ENCODE results near the gene NFE2.
A peak's percentile ranks its signal among the peaks of the same experiment; 100 is the strongest.

NFE2 gene

GRCh38 chr12:54340846-54341245 is 40.0 kb upstream of the NFE2 start:
- TF ChIP-seq, protein P1, sequence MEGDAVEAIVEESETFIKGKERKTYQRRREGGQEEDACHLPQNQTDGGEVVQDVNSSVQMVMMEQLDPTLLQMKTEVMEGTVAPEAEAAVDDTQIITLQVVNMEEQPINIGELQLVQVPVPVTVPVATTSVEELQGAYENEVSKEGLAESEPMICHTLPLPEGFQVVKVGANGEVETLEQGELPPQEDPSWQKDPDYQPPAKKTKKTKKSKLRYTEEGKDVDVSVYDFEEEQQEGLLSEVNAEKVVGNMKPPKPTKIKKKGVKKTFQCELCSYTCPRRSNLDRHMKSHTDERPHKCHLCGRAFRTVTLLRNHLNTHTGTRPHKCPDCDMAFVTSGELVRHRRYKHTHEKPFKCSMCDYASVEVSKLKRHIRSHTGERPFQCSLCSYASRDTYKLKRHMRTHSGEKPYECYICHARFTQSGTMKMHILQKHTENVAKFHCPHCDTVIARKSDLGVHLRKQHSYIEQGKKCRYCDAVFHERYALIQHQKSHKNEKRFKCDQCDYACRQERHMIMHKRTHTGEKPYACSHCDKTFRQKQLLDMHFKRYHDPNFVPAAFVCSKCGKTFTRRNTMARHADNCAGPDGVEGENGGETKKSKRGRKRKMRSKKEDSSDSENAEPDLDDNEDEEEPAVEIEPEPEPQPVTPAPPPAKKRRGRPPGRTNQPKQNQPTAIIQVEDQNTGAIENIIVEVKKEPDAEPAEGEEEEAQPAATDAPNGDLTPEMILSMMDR (IDR thresholded peaks at IDR 0.05), result no peak
- no peak overlapping the region for H3K27ac ChIP-seq
- H3K4me3 ChIP-seq (ENCODE audit: low read depth, low read length), result no peak overlapping the region
- no peaks in the 10 kb centered on the region for H3K79me2 ChIP-seq
- no peak overlapping the region for H2AFZ ChIP-seq
- no peaks in the 10 kb centered on the region for H3K36me3 ChIP-seq (ENCODE audit: control insufficient read depth, insufficient read depth, low read length)
- H3K4me1 ChIP-seq, result peaks cover 5% of the 10 kb centered on the region
- no peak overlapping the region for H3K4me2 ChIP-seq (ENCODE audit: low read length)
- no peak overlapping the region for H3K9ac ChIP-seq
- H3K9me3 ChIP-seq (ENCODE audit: control insufficient read depth, low read length), result no peaks in the 10 kb centered on the region
- H3K27me3 ChIP-seq (ENCODE audit: control insufficient read depth, insufficient read depth, low read length), result no peaks in the 10 kb centered on the region

DNA sequence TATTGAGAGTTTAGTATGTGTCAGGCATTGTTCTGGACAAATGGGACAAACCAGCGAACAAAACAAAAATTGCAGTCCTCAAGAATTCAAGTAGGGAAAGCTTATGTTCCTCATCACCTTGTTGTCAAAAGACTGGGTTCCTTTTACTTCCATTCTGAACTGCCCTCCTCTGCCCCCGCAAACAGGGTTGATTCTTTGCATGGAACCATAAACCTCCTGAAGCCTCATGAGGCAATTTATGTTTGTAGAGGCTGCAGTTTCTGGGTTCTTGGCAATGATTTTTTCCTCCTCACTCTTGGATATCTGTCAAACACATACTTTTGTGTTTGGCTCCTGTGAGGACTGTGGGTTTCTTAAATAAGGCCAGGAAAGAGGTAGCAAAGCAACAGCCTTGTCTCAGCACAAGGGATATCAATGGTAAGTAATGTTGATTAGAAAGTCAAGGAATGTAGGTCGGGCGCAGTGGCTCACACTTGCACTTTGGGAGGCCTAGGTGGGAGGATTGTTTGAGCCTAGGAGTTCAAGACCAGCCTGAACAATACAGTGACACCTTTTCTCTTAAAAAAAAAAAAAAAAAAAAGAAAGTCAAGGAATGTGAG is 38.0 kb upstream of the NFE2 start:
- H3K4me3 ChIP-seq (ENCODE audit: low read depth, low read length), result no peak overlapping the region
- H3K4me2 ChIP-seq (ENCODE audit: low read length), result no peak overlapping the region
- H3K4me1 ChIP-seq, result peaks cover 5% of the 10 kb centered on the region
- no peak overlapping the region for H3K27ac ChIP-seq
- no peaks in the 10 kb centered on the region for H3K9me3 ChIP-seq (ENCODE audit: control insufficient read depth, low read length)
- H3K27me3 ChIP-seq (ENCODE audit: control insufficient read depth, insufficient read depth, low read length), result no peaks in the 10 kb centered on the region
- no peak overlapping the region for H2AFZ ChIP-seq
- H3K9ac ChIP-seq, result no peak overlapping the region
- TF ChIP-seq, protein P1 (IDR thresholded peaks at IDR 0.05), result no peak
- peaks cover 14% of the 10 kb centered on the region for H3K79me2 ChIP-seq
- H3K36me3 ChIP-seq (ENCODE audit: control insufficient read depth, insufficient read depth, low read length), result no peaks in the 10 kb centered on the region

- TF ChIP-seq, protein P1 (IDR thresholded peaks at IDR 0.05), result no peak
- Histone ChIP-seq H3K27ac (no peak overlapping the region), H3K4me2 (ENCODE audit: low read length) (peak overlapping the region; percentile 1), H3K4me1 (peaks cover 5% of the 10 kb centered on the region), H3K9me3 (ENCODE audit: control insufficient read depth, low read length) (no peaks in the 10 kb centered on the region), H3K27me3 (ENCODE audit: control insufficient read depth, insufficient read depth, low read length) (no peaks in the 10 kb centered on the region), H3K36me3 (ENCODE audit: control insufficient read depth, insufficient read depth, low read length) (no peaks in the 10 kb centered on the region), H3K4me3 (ENCODE audit: low read depth, low read length) (no peak overlapping the region), H3K9ac (no peak overlapping the region), H2AFZ (no peak overlapping the region), H3K79me2 (peaks cover 20% of the 10 kb centered on the region)
Observed at GRCh38 chr12:54337854-54338650, 37.2 kb upstream of the NFE2 start.

- peaks cover 23% of the 10 kb centered on the region for H3K79me2 ChIP-seq
- no peak overlapping the region for H3K4me3 ChIP-seq (ENCODE audit: low read depth, low read length)
- no peak overlapping the region for H2AFZ ChIP-seq
- H3K9ac ChIP-seq, result no peak overlapping the region
- H3K36me3 ChIP-seq (ENCODE audit: control insufficient read depth, insufficient read depth, low read length), result no peaks in the 10 kb centered on the region
- no peaks in the 10 kb centered on the region for H3K9me3 ChIP-seq (ENCODE audit: control insufficient read depth, low read length)
- no peaks in the 10 kb centered on the region for H3K27me3 ChIP-seq (ENCODE audit: control insufficient read depth, insufficient read depth, low read length)
- TF ChIP-seq, protein P1 (IDR thresholded peaks at IDR 0.05), result peak; percentile 24
- H3K4me2 ChIP-seq (ENCODE audit: low read length), result peak overlapping the region; percentile 1
- no peak overlapping the region for H3K27ac ChIP-seq
- H3K4me1 ChIP-seq, result peaks cover 5% of the 10 kb centered on the region
Observed at GRCh38 chr12:54337280-54337842, 36.5 kb upstream of the NFE2 start.
